ENCODE measurements around the gene SLC26A11.
A peak's percentile ranks its signal among the peaks of the same experiment; 100 is the strongest.
"Not testable (repeated sequence)": the region's sequence is repeated elsewhere in the genome, so short reads cannot be mapped to it uniquely, and the experiment has no call there.

The SLC26A11 gene

DNA sequence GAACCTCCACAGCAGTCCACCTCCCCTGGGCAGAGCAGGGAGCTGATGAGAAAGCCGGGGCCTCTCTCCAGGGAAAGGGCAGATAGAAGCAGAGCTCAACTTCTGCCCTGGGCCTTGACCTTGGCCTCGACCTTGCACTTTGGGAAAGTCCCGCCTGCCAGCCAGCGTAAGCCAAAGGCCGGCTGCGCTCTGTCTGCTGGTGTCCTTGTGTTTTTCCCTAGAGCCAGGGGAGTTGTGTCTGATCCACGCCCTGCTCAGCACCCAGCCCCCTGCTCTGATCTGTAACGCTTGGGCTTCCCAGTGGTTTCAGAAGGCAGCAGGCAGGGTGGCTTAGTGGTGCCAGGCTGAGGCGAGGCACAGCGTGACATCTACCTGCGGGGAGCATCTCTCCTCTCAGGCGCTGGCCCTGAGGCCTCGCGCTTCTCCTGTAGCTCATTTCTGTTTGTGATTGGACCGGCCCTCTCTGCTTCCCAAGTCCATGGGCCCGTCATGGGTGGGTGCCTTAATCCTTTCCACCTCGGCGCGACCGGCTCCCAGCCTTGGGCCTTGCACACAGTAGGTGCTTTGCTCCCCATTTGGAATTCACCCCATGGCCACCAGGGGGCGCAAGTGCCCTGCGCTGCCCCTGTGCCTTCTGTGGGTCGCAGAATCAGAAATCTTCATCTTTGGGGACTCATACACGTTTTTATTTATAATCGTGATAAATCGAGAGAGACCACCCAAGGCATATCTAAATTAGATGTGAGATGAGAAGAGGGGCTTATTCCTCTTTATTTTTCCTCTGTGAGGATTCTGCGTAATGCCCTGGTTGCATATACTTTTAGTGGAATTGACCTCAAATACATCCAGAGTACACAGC, 24.3 kb upstream of the SLC26A11 start:
- no peak overlapping the region for H3K18ac ChIP-seq (ENCODE audit: low read length)
- no peak overlapping the region for H4K91ac ChIP-seq (ENCODE audit: low read depth, low read length)
- peaks cover 2% of the 10 kb centered on the region for H3K79me1 ChIP-seq (ENCODE audit: low read length)
- H3K4me3 ChIP-seq (ENCODE audit: low read depth, low read length) = no peak overlapping the region
- no peaks in the 10 kb centered on the region for H3K9me3 ChIP-seq (ENCODE audit: insufficient read depth, low read depth, low read length)
- H3K23ac ChIP-seq (ENCODE audit: low read length) = no peak overlapping the region
- H3K9ac ChIP-seq (ENCODE audit: low read length) = no peak overlapping the region
- no peak overlapping the region for H2AFZ ChIP-seq (ENCODE audit: insufficient read depth, low read length, poor library complexity)
- no peak overlapping the region for H2BK120ac ChIP-seq (ENCODE audit: insufficient read depth, low read length, poor library complexity)
- H3K4me1 ChIP-seq (ENCODE audit: control insufficient read depth in 1 of 2, insufficient read depth in 2 of 2, low read length in 2 of 2) = peaks cover 3 to 7% of the 10 kb centered on the region in 2 experiments
- H2BK5ac ChIP-seq (ENCODE audit: low read depth, low read length, poor library complexity) = no peak overlapping the region
- H3K14ac ChIP-seq (ENCODE audit: low read length) = no peak overlapping the region
- no peak overlapping the region for H3K27ac ChIP-seq (ENCODE audit: low read depth, low read length)
- no peaks in the 10 kb centered on the region for H3K36me3 ChIP-seq (ENCODE audit: control insufficient read depth in 1 of 2, insufficient read depth in 2 of 2, low read length in 2 of 2)
- H4K12ac ChIP-seq (ENCODE audit: low read depth, low read length) = no peak overlapping the region
- no peak overlapping the region for H4K8ac ChIP-seq (ENCODE audit: low read depth, low read length)
- H3K4me2 ChIP-seq (ENCODE audit: low read length) = no peak overlapping the region
- WGBS (ENCODE audit: extremely low coverage, insufficient coverage, insufficient read length) = no CpG with 5 or more reads among the region's 27 CpGs
- peak in 1 of 2 donors; percentile 44 for DNase-seq
- no peaks in the 10 kb centered on the region for H3K27me3 ChIP-seq (ENCODE audit: insufficient read depth, low read length)
- H3K4ac ChIP-seq (ENCODE audit: low read depth, low read length) = no peak overlapping the region
- no peaks in the 10 kb centered on the region for H3K79me2 ChIP-seq (ENCODE audit: control insufficient read depth, insufficient read depth, low read length, poor library complexity)
- H2AK5ac ChIP-seq (ENCODE audit: low read length) = no peak overlapping the region
- no peak overlapping the region for H2BK12ac ChIP-seq (ENCODE audit: low read length)

DNA sequence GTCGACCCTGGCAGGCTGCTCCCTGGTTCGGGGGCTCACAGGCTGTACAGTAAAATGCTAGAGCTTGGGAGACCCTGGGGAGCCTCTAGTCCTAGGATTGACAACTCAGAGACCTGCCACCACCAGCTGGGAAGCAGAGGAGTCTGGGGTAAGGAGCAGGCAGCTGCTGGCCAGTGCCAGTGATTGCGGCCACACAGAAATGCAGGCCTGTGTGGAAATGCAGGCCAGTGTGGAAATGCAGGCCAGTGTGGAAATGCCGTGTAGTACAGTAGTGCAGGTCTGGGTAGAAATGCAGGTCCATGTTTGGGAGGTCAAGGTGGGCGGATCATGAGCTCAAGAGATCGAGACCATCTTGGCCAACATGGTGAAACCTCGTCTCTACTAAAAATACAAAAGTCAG, 23.6 kb upstream of the SLC26A11 start:
- peak; percentile 27 to 60 for DNase-seq
- Histone ChIP-seq H3K4me3 (ENCODE audit: low read depth, low read length) (no peak overlapping the region), H3K79me1 (ENCODE audit: low read length) (peaks cover 2% of the 10 kb centered on the region), H2AK5ac (ENCODE audit: low read length) (no peak overlapping the region), H3K9ac (ENCODE audit: low read length) (no peak overlapping the region), H3K27me3 (ENCODE audit: insufficient read depth, low read length) (no peaks in the 10 kb centered on the region), H3K4me1 (ENCODE audit: control insufficient read depth in 1 of 2, insufficient read depth in 2 of 2, low read length in 2 of 2) (peaks cover 3 to 7% of the 10 kb centered on the region in 2 experiments), H4K8ac (ENCODE audit: low read depth, low read length) (no peak overlapping the region), H3K9me3 (ENCODE audit: insufficient read depth, low read depth, low read length) (no peaks in the 10 kb centered on the region), H2BK120ac (ENCODE audit: insufficient read depth, low read length, poor library complexity) (no peak overlapping the region), H4K91ac (ENCODE audit: low read depth, low read length) (no peak overlapping the region), H2BK12ac (ENCODE audit: low read length) (no peak overlapping the region), H2BK5ac (ENCODE audit: low read depth, low read length, poor library complexity) (no peak overlapping the region), H3K27ac (ENCODE audit: low read depth, low read length) (no peak overlapping the region), H3K14ac (ENCODE audit: low read length) (no peak overlapping the region), H4K12ac (ENCODE audit: low read depth, low read length) (no peak overlapping the region), H3K4me2 (ENCODE audit: low read length) (no peak overlapping the region), H3K18ac (ENCODE audit: low read length) (no peak overlapping the region), H3K4ac (ENCODE audit: low read depth, low read length) (no peak overlapping the region), H3K36me3 (ENCODE audit: control insufficient read depth in 1 of 2, insufficient read depth in 2 of 2, low read length in 2 of 2) (no peaks in the 10 kb centered on the region), H3K23ac (ENCODE audit: low read length) (no peak overlapping the region), H3K79me2 (ENCODE audit: control insufficient read depth, insufficient read depth, low read length, poor library complexity) (no peaks in the 10 kb centered on the region), H2AFZ (ENCODE audit: insufficient read depth, low read length, poor library complexity) (no peak overlapping the region)
- no CpG with 5 or more reads among the region's 7 CpGs for WGBS (ENCODE audit: extremely low coverage, insufficient coverage, insufficient read length)

DNA sequence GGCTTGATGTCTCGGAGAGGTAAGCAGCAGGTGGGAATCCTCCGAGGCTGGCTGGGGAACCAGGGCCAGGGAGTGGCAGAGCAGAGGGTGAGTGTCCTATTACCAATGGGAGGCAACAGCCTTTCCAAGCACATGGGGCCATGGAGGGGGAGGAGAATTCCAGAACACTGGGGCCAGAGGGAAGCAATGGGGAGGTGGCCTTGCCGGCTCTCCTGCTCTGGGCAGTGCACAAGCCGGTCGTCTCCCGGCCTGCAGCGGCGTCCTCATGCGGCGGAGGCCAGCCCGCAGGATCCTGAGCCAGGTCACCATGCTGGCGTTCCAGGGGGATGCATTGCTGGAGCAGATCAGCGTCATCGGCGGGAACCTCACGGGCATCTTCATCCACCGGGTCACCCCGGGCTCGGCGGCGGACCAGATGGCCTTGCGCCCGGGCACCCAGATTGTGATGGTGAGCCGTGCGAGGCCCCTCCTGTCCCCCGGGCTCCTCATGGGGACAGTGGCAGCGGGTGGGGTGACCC, 22.0 kb upstream of the SLC26A11 start:
- peaks cover 3 to 7% of the 10 kb centered on the region in 2 experiments for H3K4me1 ChIP-seq (ENCODE audit: control insufficient read depth in 1 of 2, insufficient read depth in 2 of 2, low read length in 2 of 2)
- H2BK12ac ChIP-seq (ENCODE audit: low read length) = no peak overlapping the region
- no peak overlapping the region for H3K4me3 ChIP-seq (ENCODE audit: low read depth, low read length)
- no peak overlapping the region for H4K12ac ChIP-seq (ENCODE audit: low read depth, low read length)
- H3K4ac ChIP-seq (ENCODE audit: low read depth, low read length) = no peak overlapping the region
- H2AFZ ChIP-seq (ENCODE audit: insufficient read depth, low read length, poor library complexity) = no peak overlapping the region
- H3K23ac ChIP-seq (ENCODE audit: low read length) = no peak overlapping the region
- no peak overlapping the region for H3K27ac ChIP-seq (ENCODE audit: low read depth, low read length)
- H3K27me3 ChIP-seq (ENCODE audit: insufficient read depth, low read length) = no peaks in the 10 kb centered on the region
- no peak overlapping the region for H3K4me2 ChIP-seq (ENCODE audit: low read length)
- H2BK5ac ChIP-seq (ENCODE audit: low read depth, low read length, poor library complexity) = peak overlapping the region; percentile 28
- H3K14ac ChIP-seq (ENCODE audit: low read length) = no peak overlapping the region
- H4K8ac ChIP-seq (ENCODE audit: low read depth, low read length) = no peak overlapping the region
- no peak overlapping the region for H2AK5ac ChIP-seq (ENCODE audit: low read length)
- no peaks in the 10 kb centered on the region for H3K9me3 ChIP-seq (ENCODE audit: insufficient read depth, low read depth, low read length)
- no peak overlapping the region for H2BK120ac ChIP-seq (ENCODE audit: insufficient read depth, low read length, poor library complexity)
- H3K9ac ChIP-seq (ENCODE audit: low read length) = no peak overlapping the region
- peaks cover 0 to 3% of the 10 kb centered on the region in 2 experiments for H3K36me3 ChIP-seq (ENCODE audit: control insufficient read depth in 1 of 2, insufficient read depth in 2 of 2, low read length in 2 of 2)
- H3K79me1 ChIP-seq (ENCODE audit: low read length) = peaks cover 2% of the 10 kb centered on the region
- peak; percentile 63 to 82 for DNase-seq
- no CpG with 5 or more reads among the region's 27 CpGs for WGBS (ENCODE audit: extremely low coverage, insufficient coverage, insufficient read length)
- H4K91ac ChIP-seq (ENCODE audit: low read depth, low read length) = peak overlapping the region; percentile 37
- H3K18ac ChIP-seq (ENCODE audit: low read length) = no peak overlapping the region
- no peaks in the 10 kb centered on the region for H3K79me2 ChIP-seq (ENCODE audit: control insufficient read depth, insufficient read depth, low read length, poor library complexity)

DNA sequence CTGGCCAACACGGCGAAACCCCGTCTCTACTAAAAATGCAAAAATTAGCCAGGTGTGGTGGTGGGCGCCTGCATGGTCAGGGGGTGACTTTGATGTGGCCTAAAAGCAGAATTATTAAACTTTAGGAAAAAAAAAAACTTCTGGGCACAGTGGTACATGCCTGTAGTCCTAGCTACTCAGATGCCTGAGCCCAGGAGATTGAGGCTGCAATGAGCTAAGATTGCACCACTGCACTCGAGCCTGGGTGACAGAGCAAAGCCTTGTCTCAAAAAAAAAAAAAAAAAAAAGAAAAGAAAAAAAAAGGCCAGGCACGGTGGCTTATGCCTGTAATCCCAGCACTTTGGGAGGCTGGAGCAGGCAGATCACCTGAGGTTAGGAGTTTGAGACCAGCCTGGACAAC, 20.9 kb upstream of the SLC26A11 start:
- H3K79me2 ChIP-seq (ENCODE audit: control insufficient read depth, insufficient read depth, low read length, poor library complexity) = not testable (repeated sequence)
- no CpG with 5 or more reads among the region's 6 CpGs for WGBS (ENCODE audit: extremely low coverage, insufficient coverage, insufficient read length)

More for the DNA sequence above, 20.9 kb upstream of the SLC26A11 start:
- H3K4ac ChIP-seq (ENCODE audit: low read depth, low read length); H4K12ac ChIP-seq (ENCODE audit: low read depth, low read length); H4K8ac ChIP-seq (ENCODE audit: low read depth, low read length); H2AFZ ChIP-seq (ENCODE audit: insufficient read depth, low read length, poor library complexity); H3K27ac ChIP-seq (ENCODE audit: low read depth, low read length); H3K23ac ChIP-seq (ENCODE audit: low read length); H2AK5ac ChIP-seq (ENCODE audit: low read length); DNase-seq; H3K9me3 ChIP-seq (ENCODE audit: insufficient read depth, low read depth, low read length); H3K4me1 ChIP-seq (ENCODE audit: control insufficient read depth in 1 of 2, insufficient read depth in 2 of 2, low read length in 2 of 2); H3K27me3 ChIP-seq (ENCODE audit: insufficient read depth, low read length); H2BK12ac ChIP-seq (ENCODE audit: low read length); H2BK120ac ChIP-seq (ENCODE audit: insufficient read depth, low read length, poor library complexity); H3K4me2 ChIP-seq (ENCODE audit: low read length); H3K4me3 ChIP-seq (ENCODE audit: low read depth, low read length); H3K18ac ChIP-seq (ENCODE audit: low read length); H3K9ac ChIP-seq (ENCODE audit: low read length); H3K14ac ChIP-seq (ENCODE audit: low read length); H3K79me1 ChIP-seq (ENCODE audit: low read length); H3K36me3 ChIP-seq (ENCODE audit: control insufficient read depth in 1 of 2, insufficient read depth in 2 of 2, low read length in 2 of 2); H2BK5ac ChIP-seq (ENCODE audit: low read depth, low read length, poor library complexity); H4K91ac ChIP-seq (ENCODE audit: low read depth, low read length): not testable (repeated sequence)
